Measurements from ENCODE around the gene ADAM23.

DNA sequence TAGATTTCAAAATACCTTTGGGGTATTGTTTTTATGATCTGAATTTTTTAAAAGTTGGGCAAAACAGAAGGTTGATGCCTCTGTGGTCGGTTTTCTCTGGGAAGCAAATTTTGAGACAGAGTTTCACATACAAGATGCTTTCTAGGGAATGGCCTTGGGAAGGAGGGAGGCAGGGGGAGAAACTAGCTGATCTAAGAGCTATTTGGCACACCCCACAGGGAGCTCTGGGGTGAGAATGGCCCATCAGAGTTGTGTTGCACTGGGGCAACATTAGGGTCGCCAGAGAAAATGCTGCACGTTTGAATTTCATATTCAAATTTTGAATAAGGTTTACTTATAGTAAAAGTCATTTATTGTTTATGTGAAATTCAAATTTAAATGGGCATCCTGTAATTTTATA, 11.9 kb upstream of the ADAM23 start:
- TF ChIP-seq, protein P1, sequence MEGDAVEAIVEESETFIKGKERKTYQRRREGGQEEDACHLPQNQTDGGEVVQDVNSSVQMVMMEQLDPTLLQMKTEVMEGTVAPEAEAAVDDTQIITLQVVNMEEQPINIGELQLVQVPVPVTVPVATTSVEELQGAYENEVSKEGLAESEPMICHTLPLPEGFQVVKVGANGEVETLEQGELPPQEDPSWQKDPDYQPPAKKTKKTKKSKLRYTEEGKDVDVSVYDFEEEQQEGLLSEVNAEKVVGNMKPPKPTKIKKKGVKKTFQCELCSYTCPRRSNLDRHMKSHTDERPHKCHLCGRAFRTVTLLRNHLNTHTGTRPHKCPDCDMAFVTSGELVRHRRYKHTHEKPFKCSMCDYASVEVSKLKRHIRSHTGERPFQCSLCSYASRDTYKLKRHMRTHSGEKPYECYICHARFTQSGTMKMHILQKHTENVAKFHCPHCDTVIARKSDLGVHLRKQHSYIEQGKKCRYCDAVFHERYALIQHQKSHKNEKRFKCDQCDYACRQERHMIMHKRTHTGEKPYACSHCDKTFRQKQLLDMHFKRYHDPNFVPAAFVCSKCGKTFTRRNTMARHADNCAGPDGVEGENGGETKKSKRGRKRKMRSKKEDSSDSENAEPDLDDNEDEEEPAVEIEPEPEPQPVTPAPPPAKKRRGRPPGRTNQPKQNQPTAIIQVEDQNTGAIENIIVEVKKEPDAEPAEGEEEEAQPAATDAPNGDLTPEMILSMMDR (IDR thresholded peaks at IDR 0.05; ENCODE audit: low read depth, low read length, missing input control): no peak
- TF ChIP-seq RAD21 (IDR thresholded peaks at IDR 0.05) (no peak), GABPA (IDR thresholded peaks at IDR 0.05 in 1 of 2, conservative IDR thresholded peaks at IDR 0.05 in 1 of 2) (no peak), JUND (IDR thresholded peaks at IDR 0.05) (no peak), TAF1 (conservative IDR thresholded peaks at IDR 0.05) (no peak)
- TF ChIP-seq, protein P2, sequence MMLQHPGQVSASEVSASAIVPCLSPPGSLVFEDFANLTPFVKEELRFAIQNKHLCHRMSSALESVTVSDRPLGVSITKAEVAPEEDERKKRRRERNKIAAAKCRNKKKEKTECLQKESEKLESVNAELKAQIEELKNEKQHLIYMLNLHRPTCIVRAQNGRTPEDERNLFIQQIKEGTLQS (IDR thresholded peaks at IDR 0.05): no peak
- TF ChIP-seq, protein P3, sequence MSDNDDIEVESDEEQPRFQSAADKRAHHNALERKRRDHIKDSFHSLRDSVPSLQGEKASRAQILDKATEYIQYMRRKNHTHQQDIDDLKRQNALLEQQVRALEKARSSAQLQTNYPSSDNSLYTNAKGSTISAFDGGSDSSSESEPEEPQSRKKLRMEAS (IDR thresholded peaks at IDR 0.05): no peak

Data from liver (tissue), 3 donors.